Ovary (tissue), 3 donors: ENCODE data around the gene TDRD10.

Experiments
- CTCF ChIP-seq, 3 donors: fragments of 450-650 bp in 2 of 3; fragments of 200-600 bp in 1 of 3; IDR thresholded peaks; one replicate each; pipeline versions ENCODE4 v1.5.1 to v1.8.0; 2016 to 2022; ENCODE audit warnings: antibody characterized with exemption in 3 of 3, mild to moderate bottlenecking in 1 of 3
- EP300 ChIP-seq: sonication (generic); formaldehyde crosslinking; IDR thresholded peaks from one replicate; pipeline ENCODE4 v1.6.1; 2017; ENCODE audit warnings: antibody characterized with exemption
- POLR2A ChIP-seq: fragments of 450-650 bp; IDR thresholded peaks from one replicate; pipeline ENCODE4 v1.6.1; 2017; ENCODE audit warnings: antibody characterized with exemption, mild to moderate bottlenecking, moderate library complexity
- donor health status: DM: no; HTN: no; CAD: no.

DNA sequence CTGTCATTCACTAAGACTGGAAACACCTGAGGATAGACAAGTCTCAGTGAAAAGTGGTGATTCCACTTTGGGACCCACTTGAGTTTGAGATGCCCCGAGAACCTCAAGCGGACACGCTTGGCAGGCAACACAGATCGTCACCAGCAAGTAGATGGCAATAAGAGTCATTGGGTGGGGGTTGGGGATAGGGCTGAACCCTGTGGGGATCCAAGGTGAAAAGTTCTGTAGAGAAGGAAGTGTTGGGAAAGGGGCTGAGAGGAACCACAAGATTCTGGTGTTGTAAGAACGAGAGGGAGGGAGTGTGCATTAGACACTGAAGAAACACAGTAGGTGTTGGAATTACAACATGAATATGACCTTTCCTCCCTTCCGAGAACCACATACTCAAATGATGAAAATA, 45.4 kb upstream of the TDRD10 start:
- no peak for TF ChIP-seq CTCF (IDR thresholded peaks at IDR 0.05)
- TF ChIP-seq POLR2A: no peak
- TF ChIP-seq EP300: no peak
